Caco-2 (cell line): ENCODE results near the gene PHYHD1. TPM values are rescaled to one million over a fixed set of nuclear protein-coding genes. Genes with fewer than 3 reads are reported as not detected.

Source experiments
- BruUV-seq: library from RNA; stranded (reverse); fragments of 400-500 nt; replicated peaks from 2 replicates; lab custom pipeline; 2021; lab: Mats Ljungman, UMichigan
- CTCF ChIA-PET: fragments of 300-600 bp; sonication (Branson Sonifier 250); formaldehyde crosslinking; loops from one replicate; lab custom pipeline; 2022; ENCODE audit warnings: antibody characterized with exemption; lab: Charles Lee
- POLR2A ChIA-PET: fragments of 300-600 bp; sonication (Branson Sonifier 250); formaldehyde crosslinking; loops from one replicate; lab custom pipeline; 2022; ENCODE audit warnings: antibody characterized with exemption; lab: Charles Lee
- DNase-seq, 2 experiments: peaks; one replicate each; pipeline versions ENCODE4 v3.0.0 to v3.0.0-alpha.2; 2020 to 2022
- H3K27me3 ChIP-seq: replicated peaks from 2 replicates; pipeline ENCODE4 v1.6.0; 2011; ENCODE audit warnings: low read length; ENCODE audit not compliant: control insufficient read depth, insufficient read depth
- H3K36me3 ChIP-seq: 2 replicates; pipeline ENCODE4 v1.5.1; 2011; ENCODE audit warnings: low read length; ENCODE audit not compliant: control insufficient read depth, insufficient read depth
- H3K4me1 ChIP-seq: fragments of 250-450 bp; sonication (Bioruptor Pico); 2 replicates; pipeline ENCODE4 v1.5.1; 2020; ENCODE audit warnings: mild to moderate bottlenecking
- H3K4me3 ChIP-seq: 2 replicates; pipeline ENCODE4 v1.5.1; 2011; ENCODE audit warnings: low read depth, mild to moderate bottlenecking, control low read depth, low read length
- H3K9me3 ChIP-seq: fragments of 250-450 bp; sonication (Bioruptor Pico); 2 replicates; pipeline ENCODE4 v1.5.1; 2020; ENCODE audit warnings: mild to moderate bottlenecking, moderate library complexity
- H3K27ac Mint-ChIP-seq: one replicate; pipeline ENCODE4 v1.8.0; 2022; ENCODE audit warnings: mixed read lengths; ENCODE audit not compliant: unreplicated experiment
- H3K27me3 Mint-ChIP-seq: one replicate; pipeline ENCODE4 v1.8.0; 2022; ENCODE audit warnings: mixed read lengths; ENCODE audit not compliant: insufficient read depth, unreplicated experiment
- H3K36me3 Mint-ChIP-seq: one replicate; pipeline ENCODE4 v1.8.0; 2022; ENCODE audit warnings: mild to moderate bottlenecking, mixed read lengths; ENCODE audit not compliant: insufficient read depth, unreplicated experiment
- H3K4me1 Mint-ChIP-seq: one replicate; pipeline ENCODE4 v1.8.0; 2022; ENCODE audit warnings: low read depth, mixed read lengths; ENCODE audit not compliant: unreplicated experiment
- H3K4me3 Mint-ChIP-seq: one replicate; pipeline ENCODE4 v1.8.0; 2022; ENCODE audit warnings: mild to moderate bottlenecking, moderate library complexity, mixed read lengths; ENCODE audit not compliant: unreplicated experiment
- H3K9me3 Mint-ChIP-seq: one replicate; pipeline ENCODE4 v1.8.0; 2022; ENCODE audit warnings: mixed read lengths; ENCODE audit not compliant: unreplicated experiment
- CTCF ChIP-seq, 2 experiments: fragments of 200-600 bp in 1 of 2; IDR thresholded peaks; 1 replicate in 1 of 2; 2 replicates in 1 of 2; pipeline versions ENCODE4 v1.5.1 to v1.8.0; 2011 to 2022; ENCODE audit warnings: antibody characterized with exemption in 1 of 2, control low read depth in 1 of 2, inconsistent platforms in 1 of 2, low read depth in 1 of 2, low read length in 1 of 2, mild to moderate bottlenecking in 1 of 2, moderate library complexity in 1 of 2; ENCODE audit not compliant: insufficient read depth in 1 of 2, severe bottlenecking in 1 of 2, unreplicated experiment in 1 of 2
- intact Hi-C: fragments of 100-400 bp; cut with micrococcal nuclease; formaldehyde crosslinking; loops from one replicate; pipeline ENCODE4 v1.10.0; 2022; ENCODE audit not compliant: unreplicated experiment
- total RNA-seq: library from RNA; stranded (reverse); gene quantifications from 2 replicates; pipeline ENCODE4 v1.2.3, GENCODE V29; 2022

Gene PHYHD1
- total RNA-seq, 1 experiment from 2014 or later: 0.59 TPM

GRCh38 chr9:128986671-128987070 lies 65.9 kb downstream of the PHYHD1 start:
- no TSS peak for BruUV-seq
- DNase-seq: no peak
- H3K4me3 Mint-ChIP-seq: no peak overlapping the region
- H3K27me3 Mint-ChIP-seq: no peaks in the 10 kb centered on the region
- H3K9me3 ChIP-seq: no peaks in the 10 kb centered on the region
- no peaks in the 10 kb centered on the region for H3K9me3 Mint-ChIP-seq
- H3K36me3 Mint-ChIP-seq: peaks cover 81% of the 10 kb centered on the region
- H3K4me1 Mint-ChIP-seq: no peaks in the 10 kb centered on the region
- intact Hi-C loops: no loop called here
- ChIA-PET POLR2A (no interaction called here), CTCF (no interaction called here)
- no peaks in the 10 kb centered on the region for H3K4me1 ChIP-seq
- no peak overlapping the region for H3K27ac Mint-ChIP-seq
- no peak for TF ChIP-seq CTCF (IDR thresholded peaks at IDR 0.05; ENCODE audit: insufficient read depth in 1 of 2, low read depth in 1 of 2, low read length in 1 of 2, severe bottlenecking in 1 of 2, unreplicated experiment in 1 of 2)
- H3K36me3 ChIP-seq: peaks cover 3% of the 10 kb centered on the region; the same call in 1 of the 2 replicates
- no peak overlapping the region for H3K4me3 ChIP-seq
- H3K27me3 ChIP-seq: no peaks in the 10 kb centered on the region

- Histone ChIP-seq H3K4me3 (no peak overlapping the region), H3K27me3 (no peaks in the 10 kb centered on the region), H3K9me3 (no peaks in the 10 kb centered on the region), H3K36me3 (peaks cover 3% of the 10 kb centered on the region; the same call in 1 of the 2 replicates), H3K4me1 (no peaks in the 10 kb centered on the region)
- TF ChIP-seq CTCF (IDR thresholded peaks at IDR 0.05; ENCODE audit: insufficient read depth in 1 of 2, low read depth in 1 of 2, low read length in 1 of 2, severe bottlenecking in 1 of 2, unreplicated experiment in 1 of 2): no peak
- CTCF ChIA-PET: no interaction called here
- no TSS peak for BruUV-seq
- H3K4me1 Mint-ChIP-seq: no peaks in the 10 kb centered on the region
- H3K4me3 Mint-ChIP-seq: no peak overlapping the region
- no peak for DNase-seq
- no peaks in the 10 kb centered on the region for H3K27me3 Mint-ChIP-seq
- intact Hi-C loops: no loop called here
- H3K27ac Mint-ChIP-seq: no peak overlapping the region
- H3K36me3 Mint-ChIP-seq: peaks cover 80% of the 10 kb centered on the region
- POLR2A ChIA-PET: no interaction called here
- H3K9me3 Mint-ChIP-seq: no peaks in the 10 kb centered on the region
These were observed 67.0 kb downstream of the PHYHD1 start for GRCh38 chr9:128987805-128988204.

Other genes starting within 250 kb of the PHYHD1 start
- gene SET, start 231.8 kb upstream of the PHYHD1 start, total RNA-seq: 710 and 745 TPM in 2 replicates
- gene PKN3, start 218.5 kb upstream of the PHYHD1 start, total RNA-seq: 1.6 and 2.1 TPM in 2 replicates
- gene ZDHHC12, start 196.9 kb upstream of the PHYHD1 start, total RNA-seq: 71.0 and 73.7 TPM in 2 replicates
- 21.7 and 28.6 TPM in 2 replicates for gene ZER1, start 149.1 kb upstream of the PHYHD1 start, total RNA-seq
- 35.6 and 39.9 TPM in 2 replicates for gene TBC1D13, start 133.7 kb upstream of the PHYHD1 start, total RNA-seq
- 25.9 and 30.0 TPM in 2 replicates for gene ENDOG, start 102.5 kb upstream of the PHYHD1 start, total RNA-seq
- gene SPOUT1, start 91.2 kb upstream of the PHYHD1 start, total RNA-seq: 76.2 and 88.0 TPM in 2 replicates
- gene KYAT1, start 39.0 kb upstream of the PHYHD1 start, total RNA-seq: 6.9 and 7.8 TPM in 2 replicates
- gene LRRC8A, start 38.8 kb upstream of the PHYHD1 start, total RNA-seq: 21.9 and 22.4 TPM in 2 replicates
- gene DOLK, start 26.6 kb downstream of the PHYHD1 start, total RNA-seq: 25.9 and 27.2 TPM in 2 replicates
- gene NUP188, start 26.7 kb downstream of the PHYHD1 start, total RNA-seq: 80.9 and 85.7 TPM in 2 replicates
- gene SH3GLB2, start 107.3 kb downstream of the PHYHD1 start, total RNA-seq: 64.2 and 66.7 TPM in 2 replicates
- 25.1 and 34.8 TPM in 2 replicates for gene MIGA2, start 115.6 kb downstream of the PHYHD1 start, total RNA-seq
- 44.7 and 45.1 TPM in 2 replicates for gene DOLPP1, start 160.1 kb downstream of the PHYHD1 start, total RNA-seq
- gene CRAT, start 189.8 kb downstream of the PHYHD1 start, total RNA-seq: 16.2 and 20.7 TPM in 2 replicates
- 100 and 107 TPM in 2 replicates for gene PTPA, start 190.4 kb downstream of the PHYHD1 start, total RNA-seq